ENCODE data around the gene CDKAL1.

- no peak for TF ChIP-seq CTCF (IDR thresholded peaks at IDR 0.05)
- no peak for TF ChIP-seq EP300 (IDR thresholded peaks at IDR 0.05)
These were observed 235.4 kb downstream of the CDKAL1 start for GRCh38 chr6:20769631-20770030.

Data from esophagus muscularis mucosa (tissue), 3 donors.